Lung (tissue), 13 donors: ENCODE data around the gene HMGA1. TPM values are rescaled to one million over a fixed set of nuclear protein-coding genes. Genes with fewer than 3 reads are reported as not detected.

Experiments
- ATAC-seq: fragments of 200-7000 bp; cut with Tn5 transposase; one replicate; pipeline ENCODE4 v1.9.1; 2020; ENCODE audit warnings: moderate number of reproducible peaks; ENCODE audit not compliant: insufficient read depth, low FRiP score
- DNase-seq, 3 donors: peaks; one replicate each; pipeline ENCODE4 v3.0.0-alpha.2; 2013 to 2017
- H3K27ac ChIP-seq, 2 donors: one replicate each; pipeline ENCODE4 v1.5.1; 2013; ENCODE audit warnings: mild to moderate bottlenecking in 2 of 2, moderate library complexity in 2 of 2, control low read depth in 1 of 2, inconsistent platforms in 1 of 2, low read depth in 1 of 2, low read length in 1 of 2
- H3K27me3 ChIP-seq, 3 donors: one replicate each; pipeline ENCODE4 v1.5.1; 2013; ENCODE audit warnings: low read length in 2 of 3; ENCODE audit not compliant: control insufficient read depth in 3 of 3, insufficient read depth in 3 of 3
- H3K36me3 ChIP-seq, 4 donors: one replicate each; pipeline ENCODE4 v1.5.1; 2013; ENCODE audit warnings: low read length in 4 of 4, mild to moderate bottlenecking in 1 of 4, moderate library complexity in 1 of 4; ENCODE audit not compliant: control insufficient read depth in 4 of 4, insufficient read depth in 4 of 4
- H3K4me1 ChIP-seq, 5 donors: one replicate each; pipeline ENCODE4 v1.5.1; 2013; ENCODE audit warnings: low read length in 5 of 5, mild to moderate bottlenecking in 2 of 5, moderate library complexity in 1 of 5; ENCODE audit not compliant: control insufficient read depth in 5 of 5, insufficient read depth in 5 of 5
- H3K4me3 ChIP-seq: one replicate; pipeline ENCODE4 v1.5.1; 2013; ENCODE audit warnings: mild to moderate bottlenecking, control low read depth, moderate library complexity
- H3K9ac ChIP-seq, 2 donors: one replicate each; pipeline ENCODE4 v1.5.1; 2013; ENCODE audit warnings: low read length in 2 of 2, control low read depth in 1 of 2; ENCODE audit not compliant: insufficient read depth in 1 of 2
- H3K9me3 ChIP-seq, 4 donors: one replicate each; pipeline ENCODE4 v1.5.1; 2013; ENCODE audit warnings: low read length in 3 of 4, mild to moderate bottlenecking in 1 of 4, moderate library complexity in 1 of 4; ENCODE audit not compliant: control insufficient read depth in 4 of 4, insufficient read depth in 3 of 4
- CTCF ChIP-seq: IDR thresholded peaks from 2 replicates; pipeline ENCODE4 v1.5.1; 2012; ENCODE audit warnings: mild to moderate bottlenecking; ENCODE audit errors: control extremely low read depth, extremely low read depth
- WGBS, 2 donors: extraction: QIAGEN DNeasy Blood & Tissue Kit; methylation state at CpG; one replicate each; pipeline ENCODE4 v1.1.7; 2013; 5-methylcytosine and 5-hydroxymethylcytosine counted together
- polyA plus RNA-seq, 2 donors: library from polyadenylated mRNA; stranded (reverse); fragments of 200-250 nt; gene quantifications; one replicate each; pipeline ENCODE4 v1.2.1, GENCODE V29; 2013
- small RNA-seq: library from RNA; depleted of rRNA; stranded (forward); fragments of <200 nt; gene quantifications from one replicate; pipeline ENCODE3, GENCODE V24; 2014; ENCODE audit warnings: low replicate concordance
- total RNA-seq, 2 donors: library from RNA; depleted of rRNA in 1 of 2; stranded (reverse); fragments of >200 nt in 1 of 2; gene quantifications; one replicate each; pipeline ENCODE4 v1.2.1, GENCODE V29; 2014 to 2021
- donor health status: control.
- donor health status: control.
- donor health status: Bipolar disorder and iron deficiency.
- donor health status: healthy.
- donor health status: DM: yes; HTN: yes; CAD: no.

The HMGA1 gene
- total and polyA plus RNA-seq, 4 donors = 47.9 to 102 (median 96.9) TPM

- no peak for DNase-seq
Observed at GRCh38 chr6:34289137-34289536, 52.5 kb downstream of the HMGA1 start.

DNA sequence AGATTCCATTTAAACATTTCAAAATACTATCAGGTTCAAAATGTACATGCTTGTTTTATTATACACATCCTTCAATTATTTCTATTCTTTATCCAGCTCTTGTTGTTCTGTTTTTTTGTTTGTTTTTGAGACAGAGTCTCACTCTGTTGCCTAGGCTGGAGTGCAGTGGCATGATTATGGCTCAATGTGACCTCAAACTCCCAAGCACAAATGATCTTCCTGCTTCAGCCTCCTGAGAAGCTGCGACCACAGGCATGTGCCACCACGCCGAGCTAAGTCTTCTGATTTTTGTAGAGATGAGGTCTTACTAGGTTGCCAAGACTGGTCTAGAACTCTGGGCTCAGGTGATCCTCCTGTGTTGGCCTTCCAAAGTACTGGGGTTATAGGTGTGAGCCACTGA lies 56.3 kb downstream of the HMGA1 start:
- ATAC-seq (no peak), DNase-seq (no peak)
- H3K4me3 ChIP-seq = no peak overlapping the region
- no peak overlapping the region for H3K9ac ChIP-seq
- no peak for TF ChIP-seq CTCF
- peaks cover 0 to 15% (median 3%) of the 10 kb centered on the region in 5 donors for H3K4me1 ChIP-seq
- 95 to 97% methylated on average over 3 of the region's 3 CpGs for WGBS, 2 donors
- no peaks in the 10 kb centered on the region for H3K9me3 ChIP-seq
- peaks cover 6 to 26% (median 16%) of the 10 kb centered on the region in 4 donors for H3K36me3 ChIP-seq
- H3K27me3 ChIP-seq = no peaks in the 10 kb centered on the region
- no peak overlapping the region for H3K27ac ChIP-seq

More at GRCh38 chr6:34289137-34289536, 52.5 kb downstream of the HMGA1 start:
- Histone ChIP-seq H3K9me3 (no peaks in the 10 kb centered on the region), H3K4me1 (peaks cover 0 to 21% (median 5%) of the 10 kb centered on the region in 5 donors), H3K4me3 (no peak overlapping the region), H3K27me3 (no peaks in the 10 kb centered on the region), H3K27ac (peak overlapping the region in 1 of 2 donors; percentile 47), H3K9ac (no peak overlapping the region), H3K36me3 (peaks cover 9 to 34% (median 17%) of the 10 kb centered on the region in 4 donors)
- no peak for TF ChIP-seq CTCF
- WGBS, 2 donors = 89 to 95% methylated on average over 11 of the region's 11 CpGs
- no peak for ATAC-seq

DNA sequence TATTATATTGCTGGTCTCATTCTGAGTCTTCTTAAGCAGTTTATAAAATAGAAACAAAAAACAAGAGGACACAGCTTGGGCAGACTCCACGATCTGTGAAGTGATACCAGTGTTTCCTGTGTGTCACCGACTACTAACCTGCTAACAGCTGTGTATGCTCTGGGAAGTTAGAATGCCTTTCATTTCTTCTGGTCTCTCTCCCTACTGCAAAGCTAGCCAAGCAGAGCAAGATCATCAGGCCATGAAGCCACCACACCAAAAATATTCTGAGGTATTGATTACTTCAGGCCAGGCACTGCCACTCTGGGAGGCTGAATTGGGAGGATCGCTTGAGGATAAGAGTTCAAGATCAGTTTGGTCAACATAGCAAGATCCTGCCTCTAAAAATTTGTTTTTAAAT lies 59.0 kb downstream of the HMGA1 start:
- no peak overlapping the region for H3K9ac ChIP-seq
- ATAC-seq = no peak
- H3K36me3 ChIP-seq = peaks cover 6 to 20% (median 14%) of the 10 kb centered on the region in 4 donors
- DNase-seq = no peak
- H3K4me3 ChIP-seq = no peak overlapping the region
- peak overlapping the region in 1 of 2 donors; percentile 18 for H3K27ac ChIP-seq
- H3K27me3 ChIP-seq = no peaks in the 10 kb centered on the region
- no peak for TF ChIP-seq CTCF
- peaks cover 0 to 15% (median 0%) of the 10 kb centered on the region in 5 donors for H3K4me1 ChIP-seq
- H3K9me3 ChIP-seq = no peaks in the 10 kb centered on the region
- 41 to 62% methylated on average over 3 of the region's 3 CpGs for WGBS, 2 donors

Small RNA genes lying within 50 kb of the gene (small RNA-seq; reads per million reads assigned to genes)
- not detected for gene MIR6835

Other genes with a start within 250 kb of the HMGA1 start
- under 1 TPM; 0.12 to 0.34 TPM for gene GRM4, start 90.8 kb upstream of the HMGA1 start, total RNA-seq
- under 1 TPM; 0.02 to 0.06 TPM for gene GRM4, start 90.8 kb upstream of the HMGA1 start, polyA plus RNA-seq
- 10 to 100 TPM in 1 of 2 donors, 1 to 10 TPM in 1; 8.5 to 44.6 TPM for gene SMIM29, start 12.1 kb downstream of the HMGA1 start, total RNA-seq
- gene SMIM29, start 12.1 kb downstream of the HMGA1 start, polyA plus RNA-seq = 100 to 1,000 TPM in 1 of 2 donors, 10 to 100 TPM in 1; 71.9 to 122 TPM
- 10 to 100 TPM; 34.8 to 38.5 TPM for gene NUDT3, start 155.8 kb downstream of the HMGA1 start, total RNA-seq
- gene NUDT3, start 155.8 kb downstream of the HMGA1 start, polyA plus RNA-seq = 10 to 100 TPM in 1 of 2 donors, 1 to 10 TPM in 1; 9.0 to 10.8 TPM
- 1,000 to 10,000 TPM in 1 of 2 donors, 100 to 1,000 TPM in 1; 846 to 1,066 TPM for gene RPS10, start 189.2 kb downstream of the HMGA1 start, total RNA-seq
- 1,000 to 10,000 TPM; 2,410 to 2,710 TPM for gene RPS10, start 189.2 kb downstream of the HMGA1 start, polyA plus RNA-seq
- gene PACSIN1, start 229.2 kb downstream of the HMGA1 start, total RNA-seq = under 1 TPM; 0.15 to 0.17 TPM
- under 1 TPM; 0.02 to 0.08 TPM for gene PACSIN1, start 229.2 kb downstream of the HMGA1 start, polyA plus RNA-seq